Panc1 (cell line): ENCODE results near the gene NME3. TPM values are rescaled to one million over a fixed set of nuclear protein-coding genes. Genes with fewer than 3 reads are reported as not detected.

Source experiments
- ATAC-seq: fragments of 200-7000 bp; cut with Tn5 transposase; 2 replicates; pipeline ENCODE4 v1.9.1; 2020; ENCODE audit warnings: mild to moderate bottlenecking, moderate library complexity
- BruUV-seq: library from RNA; stranded (reverse); fragments of 400-500 nt; replicated peaks from 2 replicates; lab custom pipeline; 2021; lab: Mats Ljungman, UMichigan
- CTCF ChIA-PET: fragments of 300-600 bp; sonication (Branson Sonifier 250); formaldehyde crosslinking; loops from one replicate; lab custom pipeline; 2022; ENCODE audit warnings: antibody characterized with exemption; lab: Charles Lee
- POLR2A ChIA-PET: fragments of 300-600 bp; sonication (Branson Sonifier 250); formaldehyde crosslinking; loops from one replicate; lab custom pipeline; 2022; ENCODE audit warnings: antibody characterized with exemption; lab: Charles Lee
- DNase-seq: peaks from one replicate; pipeline ENCODE4 v3.0.0-alpha.2; 2010; ENCODE audit warnings: low read depth, low spot score
- H3K27ac ChIP-seq: 2 replicates; pipeline ENCODE4 v1.5.1; 2011; ENCODE audit warnings: mild to moderate bottlenecking, low read length, inconsistent platforms
- H3K27me3 ChIP-seq: fragments of 200-500 bp; sonication (Bioruptor generic); 2 replicates; pipeline ENCODE4 v1.6.0; 2014; ENCODE audit warnings: low read length, inconsistent platforms; ENCODE audit not compliant: control insufficient read depth, insufficient read depth
- H3K36me3 ChIP-seq: fragments of 200-500 bp; sonication (Bioruptor generic); 2 replicates; pipeline ENCODE4 v1.5.1; 2014; ENCODE audit warnings: inconsistent platforms, mild to moderate bottlenecking, low read length, moderate library complexity; ENCODE audit not compliant: control insufficient read depth, insufficient read depth
- H3K4me1 ChIP-seq: 2 replicates; pipeline ENCODE4 v1.5.1; 2011; ENCODE audit warnings: inconsistent platforms, mild to moderate bottlenecking, low read length, moderate library complexity; ENCODE audit not compliant: control insufficient read depth, insufficient read depth
- H3K4me3 ChIP-seq, 2 experiments: 2 replicates each; pipeline ENCODE4 v1.5.1; 2011 to 2012; ENCODE audit warnings: low read depth in 2 of 2, low read length in 2 of 2, mild to moderate bottlenecking in 2 of 2, inconsistent platforms in 1 of 2, moderate library complexity in 1 of 2
- H3K9me3 ChIP-seq: fragments of 200-500 bp; sonication (Bioruptor generic); 2 replicates; pipeline ENCODE4 v1.5.1; 2014; ENCODE audit warnings: low read depth, mild to moderate bottlenecking, inconsistent platforms, low read length, moderate library complexity; ENCODE audit not compliant: control insufficient read depth, insufficient read depth
- CTCF ChIP-seq: fragments of 450-650 bp; IDR thresholded peaks from 2 replicates; pipeline ENCODE4 v1.5.1; 2017; ENCODE audit warnings: mild to moderate bottlenecking
- POLR2AphosphoS5 ChIP-seq: IDR thresholded peaks from 2 replicates; pipeline ENCODE4 v1.6.1; 2012; ENCODE audit warnings: mild to moderate bottlenecking, low read depth, low read length, moderate library complexity
- REST ChIP-seq, 2 experiments: IDR thresholded peaks; 2 replicates each; pipeline ENCODE4 v1.6.1; 2011 to 2012; ENCODE audit warnings: low read depth in 2 of 2, control low read depth in 1 of 2, low read length in 1 of 2, mild to moderate bottlenecking in 1 of 2, moderate library complexity in 1 of 2; ENCODE audit not compliant: insufficient read depth in 1 of 2
- SIN3A ChIP-seq: IDR thresholded peaks from 2 replicates; pipeline ENCODE4 v1.6.1; 2012; ENCODE audit warnings: low read depth, mild to moderate bottlenecking, low read length, moderate library complexity, borderline replicate concordance; ENCODE audit not compliant: insufficient read depth
- TCF7L2 ChIP-seq: IDR thresholded peaks from 2 replicates; pipeline ENCODE4 v1.6.1; 2011; ENCODE audit warnings: mild to moderate bottlenecking, low read depth, low read length, inconsistent platforms
- in situ Hi-C: cut with HindIII; loops from 2 replicates; pipeline ENCODE4 v1.10.0; 2016; ENCODE audit warnings: low sequenced_read_pairs, low pct_unique_long_range_greater_than_20kb
- intact Hi-C: fragments of 100-400 bp; cut with micrococcal nuclease; formaldehyde crosslinking; loops from one replicate; pipeline ENCODE4 v1.10.0; 2022; ENCODE audit not compliant: unreplicated experiment
- total RNA-seq: library from RNA; stranded (reverse); gene quantifications from one replicate; pipeline ENCODE4 v1.2.1, GENCODE V29; 2021; ENCODE audit not compliant: unreplicated experiment

The NME3 gene
- total RNA-seq, 1 experiment from 2014 or later, result 117 TPM

- intact Hi-C loops, result no loop called here
- CTCF ChIA-PET, result no interaction called here
- no TSS peak for BruUV-seq
- Histone ChIP-seq H3K4me3 (no peak overlapping the region), H3K36me3 (peaks cover 3% of the 10 kb centered on the region; the same call in 1 of the 2 replicates), H3K4me1 (no peaks in the 10 kb centered on the region), H3K9me3 (no peaks in the 10 kb centered on the region), H3K27me3 (no peaks in the 10 kb centered on the region), H3K27ac (no peak overlapping the region)
- no peak for ATAC-seq
- TF ChIP-seq TCF7L2, result no peak
- TF ChIP-seq CTCF, result no peak
- TF ChIP-seq POLR2AphosphoS5, result no peak
- TF ChIP-seq REST (IDR thresholded peaks at IDR 0.05; ENCODE audit: insufficient read depth in 1 of 2, low read depth in 2 of 2, low read length in 1 of 2), result no peak
- TF ChIP-seq SIN3A, result no peak
- in situ Hi-C loops, result no loop called here
- no peak for DNase-seq
- POLR2A ChIA-PET, result no interaction called here
Observed at GRCh38 chr16:1752853-1753252, 18.5 kb downstream of the NME3 start.

GRCh38 chr16:1751946-1752345 lies 19.4 kb downstream of the NME3 start:
- DNase-seq (no peak), ATAC-seq (no peak; the same call in 1 of the 2 replicates)
- H3K36me3 ChIP-seq, result peaks cover 3% of the 10 kb centered on the region; the same call in 1 of the 2 replicates
- in situ Hi-C loops (no loop called here), intact Hi-C loops (no loop called here)
- no peaks in the 10 kb centered on the region for H3K27me3 ChIP-seq
- no peaks in the 10 kb centered on the region for H3K4me1 ChIP-seq
- ChIA-PET POLR2A (no interaction called here), CTCF (no interaction called here)
- H3K4me3 ChIP-seq, result no peak overlapping the region
- BruUV-seq, result no TSS peak
- no peak overlapping the region for H3K27ac ChIP-seq
- TF ChIP-seq SIN3A (no peak), REST (IDR thresholded peaks at IDR 0.05; ENCODE audit: insufficient read depth in 1 of 2, low read depth in 2 of 2, low read length in 1 of 2) (no peak), TCF7L2 (no peak), POLR2AphosphoS5 (no peak)
- H3K9me3 ChIP-seq, result no peaks in the 10 kb centered on the region
